ENCODE results near the gene MICAL3. TPM values are rescaled to one million over a fixed set of nuclear protein-coding genes. Genes with fewer than 3 reads are reported as not detected.

The MICAL3 gene
- total and polyA plus RNA-seq, 9 of the 15 experiments (the other 6 are each of a cell fraction or from before 2014, with no cell fraction given), result 0.53 to 32.1 (median 12.3) TPM

- TF ChIP-seq, protein P1, sequence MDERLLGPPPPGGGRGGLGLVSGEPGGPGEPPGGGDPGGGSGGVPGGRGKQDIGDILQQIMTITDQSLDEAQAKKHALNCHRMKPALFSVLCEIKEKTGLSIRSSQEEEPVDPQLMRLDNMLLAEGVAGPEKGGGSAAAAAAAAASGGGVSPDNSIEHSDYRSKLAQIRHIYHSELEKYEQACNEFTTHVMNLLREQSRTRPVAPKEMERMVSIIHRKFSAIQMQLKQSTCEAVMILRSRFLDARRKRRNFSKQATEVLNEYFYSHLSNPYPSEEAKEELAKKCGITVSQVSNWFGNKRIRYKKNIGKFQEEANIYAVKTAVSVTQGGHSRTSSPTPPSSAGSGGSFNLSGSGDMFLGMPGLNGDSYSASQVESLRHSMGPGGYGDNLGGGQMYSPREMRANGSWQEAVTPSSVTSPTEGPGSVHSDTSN (CRISPR knock-in tag; IDR thresholded peaks at IDR 0.05; ENCODE audit: low read depth), result no peak
- TF ChIP-seq, protein P1 (tag; conservative IDR thresholded peaks at IDR 0.05; ENCODE audit: low read depth), result no peak
- TF ChIP-seq NFIX (CRISPR knock-in tag; IDR thresholded peaks at IDR 0.05; ENCODE audit: low read depth) (no peak), ZNF184 (CRISPR knock-in tag; IDR thresholded peaks at IDR 0.05) (no peak), ZNF551 (CRISPR knock-in tag; IDR thresholded peaks at IDR 0.05) (no peak), CXXC5 (CRISPR knock-in tag; IDR thresholded peaks at IDR 0.05) (peak; percentile 81), CTCFL (IDR thresholded peaks at IDR 0.05; ENCODE audit: borderline replicate concordance, insufficient read depth, low read depth, low read length, poor library complexity, severe bottlenecking) (peak; percentile 73), RNF2 (IDR thresholded peaks at IDR 0.05) (0 out of 2 replicates have a peak, but pooled peaks have one; percentile 17), MAZ (CRISPR knock-in tag; conservative IDR thresholded peaks at IDR 0.05 in 1 of 2, IDR thresholded peaks at IDR 0.05 in 1 of 2) (peak in 1 of 2 experiments; percentile 33; a peak in 1 of 4 replicates), MAFK (IDR thresholded peaks at IDR 0.05; ENCODE audit: low read length) (no peak)
- TF ChIP-seq, protein P2, sequence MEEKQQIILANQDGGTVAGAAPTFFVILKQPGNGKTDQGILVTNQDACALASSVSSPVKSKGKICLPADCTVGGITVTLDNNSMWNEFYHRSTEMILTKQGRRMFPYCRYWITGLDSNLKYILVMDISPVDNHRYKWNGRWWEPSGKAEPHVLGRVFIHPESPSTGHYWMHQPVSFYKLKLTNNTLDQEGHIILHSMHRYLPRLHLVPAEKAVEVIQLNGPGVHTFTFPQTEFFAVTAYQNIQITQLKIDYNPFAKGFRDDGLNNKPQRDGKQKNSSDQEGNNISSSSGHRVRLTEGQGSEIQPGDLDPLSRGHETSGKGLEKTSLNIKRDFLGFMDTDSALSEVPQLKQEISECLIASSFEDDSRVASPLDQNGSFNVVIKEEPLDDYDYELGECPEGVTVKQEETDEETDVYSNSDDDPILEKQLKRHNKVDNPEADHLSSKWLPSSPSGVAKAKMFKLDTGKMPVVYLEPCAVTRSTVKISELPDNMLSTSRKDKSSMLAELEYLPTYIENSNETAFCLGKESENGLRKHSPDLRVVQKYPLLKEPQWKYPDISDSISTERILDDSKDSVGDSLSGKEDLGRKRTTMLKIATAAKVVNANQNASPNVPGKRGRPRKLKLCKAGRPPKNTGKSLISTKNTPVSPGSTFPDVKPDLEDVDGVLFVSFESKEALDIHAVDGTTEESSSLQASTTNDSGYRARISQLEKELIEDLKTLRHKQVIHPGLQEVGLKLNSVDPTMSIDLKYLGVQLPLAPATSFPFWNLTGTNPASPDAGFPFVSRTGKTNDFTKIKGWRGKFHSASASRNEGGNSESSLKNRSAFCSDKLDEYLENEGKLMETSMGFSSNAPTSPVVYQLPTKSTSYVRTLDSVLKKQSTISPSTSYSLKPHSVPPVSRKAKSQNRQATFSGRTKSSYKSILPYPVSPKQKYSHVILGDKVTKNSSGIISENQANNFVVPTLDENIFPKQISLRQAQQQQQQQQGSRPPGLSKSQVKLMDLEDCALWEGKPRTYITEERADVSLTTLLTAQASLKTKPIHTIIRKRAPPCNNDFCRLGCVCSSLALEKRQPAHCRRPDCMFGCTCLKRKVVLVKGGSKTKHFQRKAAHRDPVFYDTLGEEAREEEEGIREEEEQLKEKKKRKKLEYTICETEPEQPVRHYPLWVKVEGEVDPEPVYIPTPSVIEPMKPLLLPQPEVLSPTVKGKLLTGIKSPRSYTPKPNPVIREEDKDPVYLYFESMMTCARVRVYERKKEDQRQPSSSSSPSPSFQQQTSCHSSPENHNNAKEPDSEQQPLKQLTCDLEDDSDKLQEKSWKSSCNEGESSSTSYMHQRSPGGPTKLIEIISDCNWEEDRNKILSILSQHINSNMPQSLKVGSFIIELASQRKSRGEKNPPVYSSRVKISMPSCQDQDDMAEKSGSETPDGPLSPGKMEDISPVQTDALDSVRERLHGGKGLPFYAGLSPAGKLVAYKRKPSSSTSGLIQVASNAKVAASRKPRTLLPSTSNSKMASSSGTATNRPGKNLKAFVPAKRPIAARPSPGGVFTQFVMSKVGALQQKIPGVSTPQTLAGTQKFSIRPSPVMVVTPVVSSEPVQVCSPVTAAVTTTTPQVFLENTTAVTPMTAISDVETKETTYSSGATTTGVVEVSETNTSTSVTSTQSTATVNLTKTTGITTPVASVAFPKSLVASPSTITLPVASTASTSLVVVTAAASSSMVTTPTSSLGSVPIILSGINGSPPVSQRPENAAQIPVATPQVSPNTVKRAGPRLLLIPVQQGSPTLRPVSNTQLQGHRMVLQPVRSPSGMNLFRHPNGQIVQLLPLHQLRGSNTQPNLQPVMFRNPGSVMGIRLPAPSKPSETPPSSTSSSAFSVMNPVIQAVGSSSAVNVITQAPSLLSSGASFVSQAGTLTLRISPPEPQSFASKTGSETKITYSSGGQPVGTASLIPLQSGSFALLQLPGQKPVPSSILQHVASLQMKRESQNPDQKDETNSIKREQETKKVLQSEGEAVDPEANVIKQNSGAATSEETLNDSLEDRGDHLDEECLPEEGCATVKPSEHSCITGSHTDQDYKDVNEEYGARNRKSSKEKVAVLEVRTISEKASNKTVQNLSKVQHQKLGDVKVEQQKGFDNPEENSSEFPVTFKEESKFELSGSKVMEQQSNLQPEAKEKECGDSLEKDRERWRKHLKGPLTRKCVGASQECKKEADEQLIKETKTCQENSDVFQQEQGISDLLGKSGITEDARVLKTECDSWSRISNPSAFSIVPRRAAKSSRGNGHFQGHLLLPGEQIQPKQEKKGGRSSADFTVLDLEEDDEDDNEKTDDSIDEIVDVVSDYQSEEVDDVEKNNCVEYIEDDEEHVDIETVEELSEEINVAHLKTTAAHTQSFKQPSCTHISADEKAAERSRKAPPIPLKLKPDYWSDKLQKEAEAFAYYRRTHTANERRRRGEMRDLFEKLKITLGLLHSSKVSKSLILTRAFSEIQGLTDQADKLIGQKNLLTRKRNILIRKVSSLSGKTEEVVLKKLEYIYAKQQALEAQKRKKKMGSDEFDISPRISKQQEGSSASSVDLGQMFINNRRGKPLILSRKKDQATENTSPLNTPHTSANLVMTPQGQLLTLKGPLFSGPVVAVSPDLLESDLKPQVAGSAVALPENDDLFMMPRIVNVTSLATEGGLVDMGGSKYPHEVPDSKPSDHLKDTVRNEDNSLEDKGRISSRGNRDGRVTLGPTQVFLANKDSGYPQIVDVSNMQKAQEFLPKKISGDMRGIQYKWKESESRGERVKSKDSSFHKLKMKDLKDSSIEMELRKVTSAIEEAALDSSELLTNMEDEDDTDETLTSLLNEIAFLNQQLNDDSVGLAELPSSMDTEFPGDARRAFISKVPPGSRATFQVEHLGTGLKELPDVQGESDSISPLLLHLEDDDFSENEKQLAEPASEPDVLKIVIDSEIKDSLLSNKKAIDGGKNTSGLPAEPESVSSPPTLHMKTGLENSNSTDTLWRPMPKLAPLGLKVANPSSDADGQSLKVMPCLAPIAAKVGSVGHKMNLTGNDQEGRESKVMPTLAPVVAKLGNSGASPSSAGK (IDR thresholded peaks at IDR 0.05), result no peak
Observed at GRCh38 chr22:18024276-18024939, at the start of gene MICAL3 (continued).

All from K562 (cell line).